Sciatic nerve (tissue), 2 donors: Measurements from ENCODE around the gene EGLN3. TPM values are rescaled to one million over a fixed set of nuclear protein-coding genes. Genes with fewer than 3 reads are reported as not detected.
"Not testable (repeated sequence)": the region's sequence is repeated elsewhere in the genome, so short reads cannot be mapped to it uniquely, and the experiment has no call there.

Experiments used
- ATAC-seq: fragments of 200-7000 bp; cut with Tn5 transposase; one replicate; pipeline ENCODE4 v1.9.1; 2020; ENCODE audit warnings: mild to moderate bottlenecking, moderate library complexity
- DNase-seq: peaks from one replicate; pipeline ENCODE4 v3.0.0-alpha.2; 2020; ENCODE audit warnings: low spot score
- intact Hi-C: fragments of 100-400 bp; cut with DNase I; formaldehyde crosslinking; loops from one replicate; pipeline ENCODE4 v1.14.2; 2022
- total RNA-seq: library from RNA; stranded (reverse); fragmentation: NEBNext Ultra II Directional; extraction: Animal tissue kit (Norgen Biotek cat#: 25700); gene quantifications from one replicate; pipeline ENCODE4 v1.2.1, GENCODE V29; 2021
- donor health status: DM: no; HTN: no; CAD: no.
- donor health status: DM: no; HTN: no; CAD: no.

The EGLN3 gene
- total RNA-seq, 1 donor from 2014 or later = 10.9 TPM

- intact Hi-C loops = no loop called here
- no peak for DNase-seq
- ATAC-seq = no peak
These were observed 13.9 kb upstream of the EGLN3 start for GRCh38 chr14:33964599-33965317.

- ATAC-seq (no peak), DNase-seq (no peak)
- intact Hi-C loops = no loop called here
These were observed 13.0 kb upstream of the EGLN3 start for GRCh38 chr14:33963892-33964291.

GRCh38 chr14:33962466-33962865 is 11.6 kb upstream of the EGLN3 start:
- DNase-seq, intact Hi-C loops, ATAC-seq: not testable (repeated sequence)

GRCh38 chr14:33962016-33962415 is 11.1 kb upstream of the EGLN3 start:
- ATAC-seq = no peak
- DNase-seq = no peak
- intact Hi-C loops = no loop called here

GRCh38 chr14:33959692-33960151 is 8.8 kb upstream of the EGLN3 start:
- no peak for ATAC-seq
- DNase-seq = no peak
- intact Hi-C loops = no loop called here

- DNase-seq (no peak), ATAC-seq (no peak)
- intact Hi-C loops = no loop called here
These were observed 7.8 kb upstream of the EGLN3 start for GRCh38 chr14:33958605-33959226.

GRCh38 chr14:33957993-33958392 is 7.1 kb upstream of the EGLN3 start:
- intact Hi-C loops = no loop called here
- DNase-seq (no peak), ATAC-seq (no peak)

GRCh38 chr14:33957299-33957698 is 6.4 kb upstream of the EGLN3 start:
- intact Hi-C loops = no loop called here
- DNase-seq (no peak), ATAC-seq (no peak)

- intact Hi-C loops = no loop called here
- no peak for ATAC-seq
- no peak for DNase-seq
These were observed 5.8 kb upstream of the EGLN3 start for GRCh38 chr14:33956640-33957039.

- DNase-seq (no peak), ATAC-seq (no peak)
- intact Hi-C loops = no loop called here
These were observed 3.2 kb upstream of the EGLN3 start for GRCh38 chr14:33954016-33954598.

- no peak for DNase-seq
- intact Hi-C loops = no loop called here
- ATAC-seq = no peak
These were observed 1.7 kb upstream of the EGLN3 start for GRCh38 chr14:33952541-33952940.

- intact Hi-C loops = no loop called here
- DNase-seq = no peak
- ATAC-seq = no peak
These were observed 438 bp upstream of the EGLN3 start for GRCh38 chr14:33951183-33951840.

- DNase-seq = no peak
- ATAC-seq = no peak
- intact Hi-C loops = no loop called here
These were observed 1.4 kb downstream of the EGLN3 start for GRCh38 chr14:33949411-33949893.

GRCh38 chr14:33948869-33949408 is 1.9 kb downstream of the EGLN3 start:
- DNase-seq (no peak), ATAC-seq (no peak)
- intact Hi-C loops = no loop called here

GRCh38 chr14:33948145-33948868 is 2.6 kb downstream of the EGLN3 start:
- intact Hi-C loops = no loop called here
- ATAC-seq (no peak), DNase-seq (no peak)

- no peak for ATAC-seq
- no peak for DNase-seq
- intact Hi-C loops = no loop called here
These were observed 4.0 kb downstream of the EGLN3 start for GRCh38 chr14:33946679-33947476.

- intact Hi-C loops = no loop called here
- no peak for DNase-seq
- no peak for ATAC-seq
These were observed 5.4 kb downstream of the EGLN3 start for GRCh38 chr14:33945210-33946088.
